ENCODE measurements around the gene CXorf49B. TPM values are rescaled to one million over a fixed set of nuclear protein-coding genes. Genes with fewer than 3 reads are reported as not detected.
"Not testable (repeated sequence)": the region's sequence is repeated elsewhere in the genome, so short reads cannot be mapped to it uniquely, and the experiment has no call there.

The CXorf49B gene
- polyA plus RNA-seq, 3 donors: not detected

- H3K4me2 ChIP-seq (replicated peaks; ENCODE audit: extremely low read depth, low read length, poor library complexity, severe bottlenecking); H3K4me1 ChIP-seq (ENCODE audit: control insufficient read depth in 1 of 2, insufficient read depth in 2 of 2, low read length in 2 of 2); H3K27ac Mint-ChIP-seq; H3K9ac ChIP-seq (ENCODE audit: insufficient read depth, low read length, poor library complexity, severe bottlenecking); H3K4me3 Mint-ChIP-seq; H3K9me3 ChIP-seq (replicated peaks in 1 of 2; ENCODE audit: control insufficient read depth in 1 of 2, insufficient read depth in 1 of 2, low read length in 2 of 2); H3K4me1 Mint-ChIP-seq; H3K27ac ChIP-seq (ENCODE audit: low read depth in 1 of 2, low read length in 2 of 2); H3K36me3 ChIP-seq (replicated peaks in 1 of 2; ENCODE audit: control insufficient read depth in 1 of 2, insufficient read depth in 2 of 2, low read length in 2 of 2); H3K27me3 Mint-ChIP-seq (ENCODE audit: low read depth in 3 of 3); H3K4me3 ChIP-seq (replicated peaks in 1 of 3; ENCODE audit: low read depth in 2 of 3, low read length in 3 of 3); H2AFZ ChIP-seq (ENCODE audit: insufficient read depth, low read depth, low read length, poor library complexity, severe bottlenecking); H4K20me1 ChIP-seq (ENCODE audit: insufficient read depth, low read length); H3K27me3 ChIP-seq (ENCODE audit: control insufficient read depth in 2 of 2, insufficient read depth in 2 of 2, low read length in 2 of 2); intact Hi-C loops (cut with micrococcal nuclease); DNase-seq; H3K79me2 ChIP-seq (ENCODE audit: insufficient read depth, low read length); H3K36me3 Mint-ChIP-seq: not testable (repeated sequence)
- peaks cover 0 to 11% (median 6%) of the 10 kb centered on the region in 7 donors for H3K9me3 Mint-ChIP-seq
- no CpG with 5 or more reads among the region's 5 CpGs for WGBS (ENCODE audit: insufficient coverage)
These were observed 43.3 kb downstream of the CXorf49B start for GRCh38 chrX:71806450-71806849.

GRCh38 chrX:71809886-71810285 lies 46.7 kb downstream of the CXorf49B start:
- no peaks in the 10 kb centered on the region for H4K20me1 ChIP-seq (ENCODE audit: insufficient read depth, low read length)
- no peaks in the 10 kb centered on the region for H3K4me1 ChIP-seq (ENCODE audit: control insufficient read depth in 1 of 2, insufficient read depth in 2 of 2, low read length in 2 of 2)
- H3K4me2 ChIP-seq (replicated peaks; ENCODE audit: extremely low read depth, low read length, poor library complexity, severe bottlenecking): no peak overlapping the region
- H3K4me1 Mint-ChIP-seq: no peaks in the 10 kb centered on the region
- intact Hi-C loops (cut with micrococcal nuclease): no loop called here
- no peak overlapping the region for H3K9ac ChIP-seq (ENCODE audit: insufficient read depth, low read length, poor library complexity, severe bottlenecking)
- H3K27me3 ChIP-seq (ENCODE audit: control insufficient read depth in 2 of 2, insufficient read depth in 2 of 2, low read length in 2 of 2): no peaks in the 10 kb centered on the region
- no peak for TF ChIP-seq CTCF (IDR thresholded peaks at IDR 0.05)
- no CpG with 5 or more reads among the region's 10 CpGs for WGBS (ENCODE audit: insufficient coverage)
- H3K36me3 Mint-ChIP-seq: no peaks in the 10 kb centered on the region
- no peak overlapping the region for H3K27ac ChIP-seq (ENCODE audit: low read depth in 1 of 2, low read length in 2 of 2)
- no peak for DNase-seq
- no peaks in the 10 kb centered on the region for H3K9me3 ChIP-seq (replicated peaks in 1 of 2; ENCODE audit: control insufficient read depth in 1 of 2, insufficient read depth in 1 of 2, low read length in 2 of 2)
- H3K9me3 Mint-ChIP-seq: peaks cover 0 to 6% (median 2%) of the 10 kb centered on the region in 7 donors
- H3K4me3 Mint-ChIP-seq: no peak overlapping the region
- H3K27me3 Mint-ChIP-seq (ENCODE audit: low read depth in 3 of 3): peaks cover 0 to 9% (median 5%) of the 10 kb centered on the region in 3 donors
- H2AFZ ChIP-seq (ENCODE audit: insufficient read depth, low read depth, low read length, poor library complexity, severe bottlenecking): no peak overlapping the region
- no peak overlapping the region for H3K4me3 ChIP-seq (replicated peaks in 1 of 3; ENCODE audit: low read depth in 2 of 3, low read length in 3 of 3)
- H3K27ac Mint-ChIP-seq: no peak overlapping the region
- no peaks in the 10 kb centered on the region for H3K79me2 ChIP-seq (ENCODE audit: insufficient read depth, low read length)
- no peaks in the 10 kb centered on the region for H3K36me3 ChIP-seq (replicated peaks in 1 of 2; ENCODE audit: control insufficient read depth in 1 of 2, insufficient read depth in 2 of 2, low read length in 2 of 2)

All from CD14-positive monocyte (primary cell).